Measurements from ENCODE around the gene ZNF76.
"Not testable (repeated sequence)": the region's sequence is repeated elsewhere in the genome, so short reads cannot be mapped to it uniquely, and the experiment has no call there.

Gene ZNF76

GRCh38 chr6:35328108-35328723, 68.7 kb downstream of the ZNF76 start:
- no peak for TF ChIP-seq TAF1 (IDR thresholded peaks at IDR 0.05; ENCODE audit: low read depth, low read length)
- no peak for TF ChIP-seq POLR2AphosphoS5 (IDR thresholded peaks at IDR 0.05; ENCODE audit: low read depth, low read length)
- no peak for TF ChIP-seq POU2F2 (IDR thresholded peaks at IDR 0.05; ENCODE audit: low read depth, low read length)
- no peak for TF ChIP-seq SPI1 (IDR thresholded peaks at IDR 0.05; ENCODE audit: low read depth, low read length)
- TF ChIP-seq PAX5 (IDR thresholded peaks at IDR 0.05; ENCODE audit: insufficient read depth, low read length, severe bottlenecking) = no peak
- no peak for TF ChIP-seq POLR2A (IDR thresholded peaks at IDR 0.05; ENCODE audit: low read depth, low read length)
- FAIRE-seq (no peak), DNase-seq (ENCODE audit: insufficient read length, low spot score) (no peak)

- DNase-seq (ENCODE audit: insufficient read length, low spot score); FAIRE-seq: not testable (repeated sequence)
Measured at GRCh38 chr6:35328965-35329364, 69.4 kb downstream of the ZNF76 start.

- no peak for TF ChIP-seq POU2F2 (IDR thresholded peaks at IDR 0.05; ENCODE audit: low read depth, low read length)
- no peak for TF ChIP-seq POLR2AphosphoS5 (IDR thresholded peaks at IDR 0.05; ENCODE audit: low read depth, low read length)
- TF ChIP-seq TAF1 (IDR thresholded peaks at IDR 0.05; ENCODE audit: low read depth, low read length) = no peak
- TF ChIP-seq SPI1 (IDR thresholded peaks at IDR 0.05; ENCODE audit: low read depth, low read length) = no peak
- TF ChIP-seq POLR2A (IDR thresholded peaks at IDR 0.05; ENCODE audit: low read depth, low read length) = no peak
- TF ChIP-seq PAX5 (IDR thresholded peaks at IDR 0.05; ENCODE audit: insufficient read depth, low read length, severe bottlenecking) = no peak
- DNase-seq (ENCODE audit: insufficient read length, low spot score) = no peak
- no peak for FAIRE-seq
Measured at GRCh38 chr6:35330541-35331119, 71.1 kb downstream of the ZNF76 start.

- not testable (repeated sequence) for DNase-seq (ENCODE audit: insufficient read length, low spot score); FAIRE-seq
Measured at GRCh38 chr6:35332074-35332887, 72.7 kb downstream of the ZNF76 start.

GRCh38 chr6:35341557-35341956, 82.0 kb downstream of the ZNF76 start:
- no peak for TF ChIP-seq POLR2AphosphoS5 (IDR thresholded peaks at IDR 0.05; ENCODE audit: low read depth, low read length)
- TF ChIP-seq TAF1 (IDR thresholded peaks at IDR 0.05; ENCODE audit: low read depth, low read length) = no peak
- TF ChIP-seq POLR2A (IDR thresholded peaks at IDR 0.05; ENCODE audit: low read depth, low read length) = no peak
- no peak for FAIRE-seq
- no peak for DNase-seq (ENCODE audit: insufficient read length, low spot score)

GRCh38 chr6:35342258-35343091, 82.9 kb downstream of the ZNF76 start, which contains the start of gene PPARD:
Gene PPARD (plus strand): TSS chr6:35342558. CDS start chr6:35411088, 68,530 bp downstream.
- FAIRE-seq (peak; percentile 95), DNase-seq (ENCODE audit: insufficient read length, low spot score) (peak; percentile 99)
- TF ChIP-seq TAF1 (IDR thresholded peaks at IDR 0.05; ENCODE audit: low read depth, low read length) = 0 out of 2 replicates have a peak, but pooled peaks have one; percentile 39
- peak; percentile 2 for TF ChIP-seq PAX5 (IDR thresholded peaks at IDR 0.05; ENCODE audit: insufficient read depth, low read length, severe bottlenecking)
- no peak for TF ChIP-seq POLR2AphosphoS5 (IDR thresholded peaks at IDR 0.05; ENCODE audit: low read depth, low read length)

GRCh38 chr6:35343092-35343834, 83.7 kb downstream of the ZNF76 start:
- DNase-seq (ENCODE audit: insufficient read length, low spot score) (no peak), FAIRE-seq (no peak)
- no peak for TF ChIP-seq SPI1 (IDR thresholded peaks at IDR 0.05; ENCODE audit: low read depth, low read length)
- TF ChIP-seq TAF1 (IDR thresholded peaks at IDR 0.05; ENCODE audit: low read depth, low read length) = no peak
- TF ChIP-seq POU2F2 (IDR thresholded peaks at IDR 0.05; ENCODE audit: low read depth, low read length) = no peak
- no peak for TF ChIP-seq PAX5 (IDR thresholded peaks at IDR 0.05; ENCODE audit: insufficient read depth, low read length, severe bottlenecking)

- no peak for FAIRE-seq
- DNase-seq (ENCODE audit: insufficient read length, low spot score) = no peak
- TF ChIP-seq POLR2AphosphoS5 (IDR thresholded peaks at IDR 0.05; ENCODE audit: low read depth, low read length) (no peak), TAF1 (IDR thresholded peaks at IDR 0.05; ENCODE audit: low read depth, low read length) (no peak), POU2F2 (IDR thresholded peaks at IDR 0.05; ENCODE audit: low read depth, low read length) (no peak)
Measured at GRCh38 chr6:35343835-35344550, 84.5 kb downstream of the ZNF76 start.

Data from GM12891 (cell line).